Uterus (tissue), 4 donors: ENCODE measurements around the gene SAA2. TPM values are rescaled to one million over a fixed set of nuclear protein-coding genes. Genes with fewer than 3 reads are reported as not detected.

Source experiments
- DNase-seq, 2 donors: peaks; one replicate each; pipeline ENCODE4 v3.0.0-alpha.2; 2019 to 2020
- H3K27ac ChIP-seq, 2 donors: fragments of 200-600 bp; sonication (generic); 1 replicate in 1 of 2; 2 replicates in 1 of 2; pipeline ENCODE4 v1.5.1; 2016 to 2018
- H3K27me3 ChIP-seq, 2 donors: fragments of 200-600 bp; sonication (generic); one replicate each; pipeline ENCODE4 v1.5.1; 2018 to 2019; ENCODE audit warnings: control low read depth in 1 of 2
- H3K36me3 ChIP-seq, 2 donors: fragments of 200-600 bp; sonication (generic); one replicate each; pipeline ENCODE4 v1.5.1; 2019; ENCODE audit warnings: control low read depth in 1 of 2
- H3K4me1 ChIP-seq, 2 donors: fragments of 200-600 bp; sonication (generic); one replicate each; pipeline ENCODE4 v1.5.1; 2018 to 2019; ENCODE audit warnings: control low read depth in 1 of 2
- H3K4me3 ChIP-seq, 2 donors: fragments of 200-600 bp; sonication (generic); 1 replicate in 1 of 2; 2 replicates in 1 of 2; pipeline ENCODE4 v1.5.1; 2018 to 2019; ENCODE audit warnings: mild to moderate bottlenecking in 1 of 2
- H3K9me3 ChIP-seq, 2 donors: fragments of 200-600 bp; sonication (generic); one replicate each; pipeline ENCODE4 v1.5.1; 2019; ENCODE audit warnings: control low read depth in 1 of 2
- CTCF ChIP-seq, 4 experiments: fragments of 200-600 bp in 2 of 4; fragments of 450-650 bp in 2 of 4; sonication (generic) in 2 of 4; IDR thresholded peaks; one replicate each; pipeline ENCODE4 v1.5.1; 2016 to 2019; ENCODE audit warnings: antibody characterized with exemption in 4 of 4, mild to moderate bottlenecking in 2 of 4, moderate library complexity in 1 of 4
- POLR2A ChIP-seq, 2 donors: fragments of 450-650 bp; IDR thresholded peaks; one replicate each; pipeline ENCODE4 v1.6.1; 2016; ENCODE audit warnings: antibody characterized with exemption in 2 of 2, mild to moderate bottlenecking in 1 of 2, moderate library complexity in 1 of 2
- intact Hi-C: fragments of 100-400 bp; cut with DNase I; formaldehyde crosslinking; loops from one replicate; pipeline ENCODE4 v1.15.1; 2023; ENCODE audit warnings: low total_unique reads
- total RNA-seq, 4 donors: library from RNA; depleted of rRNA in 3 of 4; stranded (reverse); fragments of >200 nt in 3 of 4; gene quantifications; one replicate each; pipeline versions ENCODE4 v1.1.0 to v1.2.4, GENCODE V29; 2014 to 2023
- donor health status: DM: yes; HTN: yes; CAD: no.

SAA2 gene
- total RNA-seq = 1 to 10 TPM in 1 of 4 donors, not detected in 3; 3.8 TPM

GRCh38 chr11:18248561-18248960, at the start of gene SAA2:
Gene SAA2 (minus strand): TSS chr11:18248668. CDS start chr11:18248011, 657 bp downstream.
- Histone ChIP-seq H3K27me3 (no peaks in the 10 kb centered on the region), H3K27ac (no peak within 1 kb of the TSS), H3K4me1 (no peaks in the 10 kb centered on the region), H3K9me3 (no peaks in the 10 kb centered on the region), H3K36me3 (no peaks in the 10 kb centered on the region), H3K4me3 (no peak within 1 kb of the TSS)
- DNase-seq = no peak
- intact Hi-C loops = no loop called here
- no peak for TF ChIP-seq POLR2A (IDR thresholded peaks at IDR 0.05)
- no peak for TF ChIP-seq CTCF (IDR thresholded peaks at IDR 0.05)

GRCh38 chr11:18295316-18295715, 46.8 kb upstream of the SAA2 start:
- no peak overlapping the region for H3K4me3 ChIP-seq
- intact Hi-C loops = no loop called here
- no peaks in the 10 kb centered on the region for H3K9me3 ChIP-seq
- DNase-seq = no peak
- no peaks in the 10 kb centered on the region for H3K4me1 ChIP-seq
- no peaks in the 10 kb centered on the region for H3K27me3 ChIP-seq
- TF ChIP-seq CTCF (IDR thresholded peaks at IDR 0.05) (no peak), POLR2A (IDR thresholded peaks at IDR 0.05) (no peak)
- H3K27ac ChIP-seq = no peak overlapping the region
- no peaks in the 10 kb centered on the region for H3K36me3 ChIP-seq

GRCh38 chr11:18294862-18295261, 46.4 kb upstream of the SAA2 start:
- H3K36me3 ChIP-seq = no peaks in the 10 kb centered on the region
- intact Hi-C loops = no loop called here
- TF ChIP-seq CTCF (IDR thresholded peaks at IDR 0.05) (no peak), POLR2A (IDR thresholded peaks at IDR 0.05) (no peak)

DNA sequence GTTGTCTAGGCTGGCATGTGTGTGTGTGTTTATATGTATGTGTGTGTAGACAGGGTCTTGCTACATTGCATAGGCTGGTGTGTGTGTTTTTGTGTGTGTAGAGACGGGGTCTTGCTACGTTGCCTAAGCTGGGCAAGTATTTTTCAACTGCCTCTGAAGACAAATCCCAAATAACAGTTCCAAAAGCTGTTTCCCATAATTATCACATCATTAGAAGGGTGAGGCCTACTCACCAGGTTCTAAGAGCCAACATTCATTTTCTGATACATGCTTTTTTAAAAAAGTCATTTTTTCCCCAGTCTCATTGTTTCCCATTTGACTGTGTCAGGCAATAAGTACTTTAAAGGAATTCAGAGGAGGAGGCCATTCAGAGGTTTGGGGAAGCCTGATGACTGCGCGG, 40.4 kb upstream of the SAA2 start:
- Histone ChIP-seq H3K4me3 (no peak overlapping the region), H3K36me3 (no peaks in the 10 kb centered on the region), H3K4me1 (no peaks in the 10 kb centered on the region), H3K27me3 (no peaks in the 10 kb centered on the region), H3K9me3 (no peaks in the 10 kb centered on the region), H3K27ac (no peak overlapping the region)
- TF ChIP-seq CTCF (IDR thresholded peaks at IDR 0.05) (no peak), POLR2A (IDR thresholded peaks at IDR 0.05) (no peak)
- no peak for DNase-seq
- intact Hi-C loops = no loop called here

More at GRCh38 chr11:18294862-18295261, 46.4 kb upstream of the SAA2 start:
- no peak for DNase-seq
- no peaks in the 10 kb centered on the region for H3K9me3 ChIP-seq
- H3K4me3 ChIP-seq = no peak overlapping the region
- no peak overlapping the region for H3K27ac ChIP-seq
- H3K27me3 ChIP-seq = no peaks in the 10 kb centered on the region
- H3K4me1 ChIP-seq = no peaks in the 10 kb centered on the region

- TF ChIP-seq CTCF (IDR thresholded peaks at IDR 0.05) (no peak), POLR2A (IDR thresholded peaks at IDR 0.05) (no peak)
- intact Hi-C loops = no loop called here
- no peaks in the 10 kb centered on the region for H3K27me3 ChIP-seq
- H3K4me3 ChIP-seq = no peak overlapping the region
- no peak overlapping the region for H3K27ac ChIP-seq
- no peaks in the 10 kb centered on the region for H3K4me1 ChIP-seq
- H3K36me3 ChIP-seq = no peaks in the 10 kb centered on the region
- no peak for DNase-seq
- H3K9me3 ChIP-seq = no peaks in the 10 kb centered on the region
These were observed 37.4 kb upstream of the SAA2 start for GRCh38 chr11:18285841-18286240.
